HUES6 (cell line): Measurements from ENCODE around the gene ADAMTS3.

ENCODE experiments used
- H3K27ac ChIP-seq: 2 replicates; pipeline ENCODE4 v1.7.0; 2013; ENCODE audit warnings: low read depth, mild to moderate bottlenecking, low read length, inconsistent platforms
- H3K27me3 ChIP-seq: 2 replicates; pipeline ENCODE4 v1.6.1; 2013; ENCODE audit warnings: low read length; ENCODE audit not compliant: control insufficient read depth, insufficient read depth
- H3K36me3 ChIP-seq: 2 replicates; pipeline ENCODE4 v1.6.1; 2013; ENCODE audit warnings: low read length; ENCODE audit not compliant: control insufficient read depth, insufficient read depth
- H3K4me1 ChIP-seq: 2 replicates; pipeline ENCODE4 v1.6.1; 2013; ENCODE audit warnings: low read length; ENCODE audit not compliant: control insufficient read depth, insufficient read depth
- H3K4me3 ChIP-seq: 2 replicates; pipeline ENCODE4 v1.5.1; 2013; ENCODE audit warnings: low read depth, low read length
- H3K9ac ChIP-seq: one replicate; pipeline ENCODE4 v1.6.1; 2013; ENCODE audit warnings: mild to moderate bottlenecking, low read length
- H3K9me3 ChIP-seq: 2 replicates; pipeline ENCODE4 v1.6.1; 2013; ENCODE audit warnings: low read depth, low read length; ENCODE audit not compliant: control insufficient read depth, insufficient read depth

Gene ADAMTS3

DNA sequence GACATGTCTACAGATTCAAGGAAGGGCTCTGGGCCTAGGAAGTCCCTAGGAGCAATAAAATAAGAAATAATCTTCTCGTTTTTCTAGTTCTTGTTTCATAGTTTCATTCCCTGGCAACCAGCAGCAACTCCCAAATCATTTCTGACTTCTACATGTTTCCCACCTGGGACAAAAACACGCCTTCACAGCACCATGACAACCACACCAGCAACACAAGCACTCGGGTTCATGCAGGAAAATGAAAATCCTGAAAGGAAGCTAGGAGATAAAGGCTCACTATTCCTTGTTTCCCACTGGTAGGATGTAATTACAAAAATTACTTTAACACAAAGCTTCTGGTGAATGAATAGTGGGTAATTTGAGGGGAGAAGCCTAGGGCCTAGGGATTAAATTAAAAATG, 158.9 kb downstream of the ADAMTS3 start:
- H3K27me3 ChIP-seq: no peaks in the 10 kb centered on the region
- no peaks in the 10 kb centered on the region for H3K36me3 ChIP-seq
- H3K27ac ChIP-seq: no peak overlapping the region
- H3K4me1 ChIP-seq: no peaks in the 10 kb centered on the region
- no peaks in the 10 kb centered on the region for H3K9me3 ChIP-seq
- no peak overlapping the region for H3K4me3 ChIP-seq
- no peak overlapping the region for H3K9ac ChIP-seq

DNA sequence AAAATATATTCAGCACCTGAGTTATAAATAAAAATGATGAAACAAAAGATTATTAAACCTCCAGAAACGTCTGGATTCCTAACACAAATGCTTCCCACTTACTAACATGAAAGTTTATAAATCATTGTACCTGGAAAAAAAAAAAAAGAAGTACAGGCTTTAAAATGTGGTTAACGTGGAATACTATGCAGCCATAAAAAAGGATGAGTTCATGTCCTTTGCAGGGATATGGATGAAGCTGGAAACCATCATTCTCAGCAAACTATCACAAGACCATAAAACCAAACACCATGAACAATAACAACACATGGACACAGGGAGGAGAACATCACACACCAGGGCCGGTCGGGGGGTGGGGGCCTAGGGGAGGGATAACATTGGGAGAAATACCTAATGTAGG, 160.5 kb downstream of the ADAMTS3 start:
- Histone ChIP-seq H3K4me1 (no peaks in the 10 kb centered on the region), H3K27ac (no peak overlapping the region), H3K27me3 (no peaks in the 10 kb centered on the region)

DNA sequence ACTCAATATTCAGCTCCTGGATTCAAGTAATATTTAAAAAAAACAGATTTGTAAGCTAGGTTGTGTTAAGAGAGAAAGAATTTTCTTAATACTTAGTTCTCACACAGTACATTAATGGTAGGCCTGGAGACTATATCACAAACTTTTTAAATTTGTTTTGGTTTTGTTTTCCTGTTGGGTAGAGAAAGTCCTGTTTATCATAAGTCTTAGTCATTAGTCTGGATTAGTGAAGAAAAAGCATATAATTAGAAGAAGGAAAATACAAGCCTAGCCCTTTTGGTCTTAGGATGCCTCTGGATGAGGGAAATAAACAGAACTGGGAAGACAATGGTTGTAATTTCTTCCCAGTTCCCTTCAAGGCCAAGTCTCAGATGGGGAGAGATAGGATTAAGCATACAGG, 163.6 kb downstream of the ADAMTS3 start:
- Histone ChIP-seq H3K27me3 (no peaks in the 10 kb centered on the region), H3K27ac (no peak overlapping the region), H3K36me3 (no peaks in the 10 kb centered on the region), H3K9me3 (no peaks in the 10 kb centered on the region), H3K4me1 (no peaks in the 10 kb centered on the region), H3K4me3 (no peak overlapping the region), H3K9ac (no peak overlapping the region)

More for the DNA sequence above, 160.5 kb downstream of the ADAMTS3 start:
- Histone ChIP-seq H3K9ac (no peak overlapping the region), H3K9me3 (no peaks in the 10 kb centered on the region), H3K4me3 (no peak overlapping the region), H3K36me3 (no peaks in the 10 kb centered on the region)

GRCh38 chr4:72397314-72397713, 171.7 kb downstream of the ADAMTS3 start:
- Histone ChIP-seq H3K9ac (no peak overlapping the region), H3K27me3 (no peaks in the 10 kb centered on the region), H3K4me1 (peaks cover 5% of the 10 kb centered on the region; the same call in 1 of the 2 replicates), H3K9me3 (no peaks in the 10 kb centered on the region), H3K4me3 (no peak overlapping the region), H3K27ac (no peak overlapping the region), H3K36me3 (no peaks in the 10 kb centered on the region)

- no peaks in the 10 kb centered on the region for H3K36me3 ChIP-seq
- H3K27ac ChIP-seq: peak overlapping the region; percentile 47; the same call in 1 of the 2 replicates
- H3K27me3 ChIP-seq: no peaks in the 10 kb centered on the region
- peaks cover 5% of the 10 kb centered on the region; the same call in 1 of the 2 replicates for H3K4me1 ChIP-seq
- no peaks in the 10 kb centered on the region for H3K9me3 ChIP-seq
- no peak overlapping the region for H3K4me3 ChIP-seq
- H3K9ac ChIP-seq: no peak overlapping the region
Measured at GRCh38 chr4:72394012-72394663, 174.9 kb downstream of the ADAMTS3 start.

DNA sequence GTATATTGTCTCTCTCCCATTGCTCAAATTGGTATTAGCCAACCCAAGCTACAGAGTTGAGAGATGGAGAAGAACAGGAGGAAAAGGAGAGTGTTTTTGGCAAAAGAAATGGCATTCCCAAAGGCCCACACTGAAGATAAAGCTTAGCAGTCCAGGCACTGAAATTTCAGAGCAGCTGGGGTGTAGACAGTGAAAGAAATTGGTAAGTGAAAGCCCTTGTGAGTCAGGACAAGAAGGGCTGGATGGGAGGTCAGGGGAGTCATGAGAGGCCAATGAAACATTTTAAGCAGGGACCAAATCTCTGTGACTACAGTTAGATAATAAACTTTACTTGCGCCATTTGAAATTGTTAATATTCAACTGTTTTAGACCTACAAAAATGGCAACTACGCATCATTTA, 177.7 kb downstream of the ADAMTS3 start:
- Histone ChIP-seq H3K4me1 (peaks cover 5% of the 10 kb centered on the region; the same call in 1 of the 2 replicates), H3K9ac (no peak overlapping the region), H3K9me3 (no peaks in the 10 kb centered on the region), H3K4me3 (no peak overlapping the region), H3K27ac (no peak overlapping the region), H3K27me3 (no peaks in the 10 kb centered on the region), H3K36me3 (no peaks in the 10 kb centered on the region)

- Histone ChIP-seq H3K27me3 (no peaks in the 10 kb centered on the region), H3K27ac (no peak overlapping the region)
Measured at GRCh38 chr4:72390409-72390808, 178.6 kb downstream of the ADAMTS3 start.

DNA sequence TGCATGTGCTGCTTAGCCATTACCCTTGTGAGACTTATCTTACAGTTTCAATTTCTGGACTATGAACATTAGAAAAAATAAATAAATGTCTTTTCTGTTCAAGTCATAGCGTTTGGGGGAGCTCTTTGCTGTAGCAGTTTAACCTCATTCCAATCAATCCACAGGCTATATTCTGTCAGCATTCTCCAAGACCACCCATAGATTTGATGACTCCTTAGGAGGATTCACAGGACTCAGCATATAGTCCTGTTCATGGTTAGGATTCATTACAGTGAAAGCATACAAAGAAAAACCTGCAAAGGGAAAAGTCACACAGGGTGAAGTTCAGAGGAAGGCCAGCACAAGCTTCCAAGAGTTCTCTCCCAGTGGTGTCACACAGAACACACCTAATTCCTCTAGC, 180.5 kb downstream of the ADAMTS3 start:
- Histone ChIP-seq H3K9ac (no peak overlapping the region), H3K4me1 (no peaks in the 10 kb centered on the region), H3K4me3 (no peak overlapping the region), H3K27me3 (no peaks in the 10 kb centered on the region), H3K27ac (no peak overlapping the region), H3K9me3 (no peaks in the 10 kb centered on the region), H3K36me3 (no peaks in the 10 kb centered on the region)

More at GRCh38 chr4:72390409-72390808, 178.6 kb downstream of the ADAMTS3 start:
- H3K9me3 ChIP-seq: no peaks in the 10 kb centered on the region
- H3K36me3 ChIP-seq: no peaks in the 10 kb centered on the region
- H3K4me3 ChIP-seq: no peak overlapping the region
- H3K4me1 ChIP-seq: peaks cover 5% of the 10 kb centered on the region; the same call in 1 of the 2 replicates
- no peak overlapping the region for H3K9ac ChIP-seq

DNA sequence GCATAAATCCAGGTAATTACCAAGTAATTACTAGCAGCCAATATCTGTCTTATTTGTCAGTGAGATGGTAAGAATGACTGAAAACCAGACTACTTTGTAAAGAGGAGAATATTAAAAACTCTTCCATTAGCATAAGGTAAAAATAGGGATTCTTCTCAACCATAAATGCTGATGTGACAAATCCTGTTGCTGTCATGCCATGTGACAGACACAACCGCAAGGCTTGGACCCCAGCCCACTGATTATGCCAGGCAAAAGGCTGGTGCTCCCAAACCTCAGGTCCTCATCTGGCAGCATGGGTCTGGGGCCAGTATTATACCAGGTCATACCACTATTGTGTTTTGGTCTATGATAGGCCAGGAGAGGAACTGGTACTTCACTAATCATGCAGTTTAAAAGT, 181.1 kb downstream of the ADAMTS3 start:
- no peaks in the 10 kb centered on the region for H3K27me3 ChIP-seq
- no peaks in the 10 kb centered on the region for H3K36me3 ChIP-seq
- no peak overlapping the region for H3K9ac ChIP-seq
- H3K27ac ChIP-seq: no peak overlapping the region
- H3K4me1 ChIP-seq: no peaks in the 10 kb centered on the region
- H3K9me3 ChIP-seq: no peaks in the 10 kb centered on the region
- H3K4me3 ChIP-seq: no peak overlapping the region

DNA sequence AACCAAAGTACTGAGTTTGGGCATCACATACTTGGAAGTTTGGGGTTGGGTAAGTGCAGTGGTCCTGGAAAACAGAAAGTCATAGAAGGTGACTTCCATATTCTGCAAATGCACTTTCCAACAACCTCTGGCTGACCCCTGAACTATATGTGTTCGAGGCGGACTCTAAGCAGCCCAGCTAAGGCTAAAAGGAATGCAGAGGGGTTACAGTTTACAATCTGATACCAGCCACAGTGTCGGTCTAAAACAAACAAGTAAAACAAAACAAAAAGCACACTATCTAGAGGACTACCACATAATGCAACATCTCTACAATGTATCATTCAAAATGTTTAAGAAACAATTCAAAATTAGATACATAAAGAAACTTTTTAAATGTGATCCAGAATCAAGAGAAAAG, 185.6 kb downstream of the ADAMTS3 start:
- Histone ChIP-seq H3K9ac (no peak overlapping the region), H3K9me3 (no peaks in the 10 kb centered on the region), H3K36me3 (no peaks in the 10 kb centered on the region), H3K4me3 (no peak overlapping the region), H3K4me1 (no peaks in the 10 kb centered on the region), H3K27ac (no peak overlapping the region), H3K27me3 (no peaks in the 10 kb centered on the region)

- Histone ChIP-seq H3K27me3 (no peaks in the 10 kb centered on the region), H3K9me3 (no peaks in the 10 kb centered on the region), H3K4me1 (no peaks in the 10 kb centered on the region), H3K4me3 (no peak overlapping the region), H3K9ac (no peak overlapping the region), H3K36me3 (no peaks in the 10 kb centered on the region), H3K27ac (no peak overlapping the region)
Measured at GRCh38 chr4:72378901-72379300, 190.1 kb downstream of the ADAMTS3 start.
